Gastroesophageal sphincter (tissue), 4 donors: ENCODE results near the gene SVOPL. TPM values are rescaled to one million over a fixed set of nuclear protein-coding genes. Genes with fewer than 3 reads are reported as not detected.

ENCODE experiments used
- ATAC-seq: fragments of 150-250 bp; one replicate; pipeline ENCODE4 v1.9.1; 2016; ENCODE audit warnings: mild to moderate bottlenecking, moderate library complexity
- H3K27ac ChIP-seq, 4 donors: fragments of 200-600 bp; sonication (generic) in 3 of 4; 1 replicate in 3 of 4; 2 replicates in 1 of 4; pipeline ENCODE4 v1.5.1; 2016 to 2019
- H3K27me3 ChIP-seq: fragments of 200-600 bp; sonication (generic); one replicate; pipeline ENCODE4 v1.5.1; 2019
- H3K36me3 ChIP-seq, 2 donors: fragments of 200-600 bp; sonication (generic); one replicate each; pipeline ENCODE4 v1.5.1; 2019; ENCODE audit warnings: control low read depth in 1 of 2
- H3K4me1 ChIP-seq, 3 donors: fragments of 200-600 bp; sonication (generic); 1 replicate in 2 of 3; 2 replicates in 1 of 3; pipeline ENCODE4 v1.5.1; 2016 to 2019; ENCODE audit warnings: control low read depth in 2 of 3
- H3K4me3 ChIP-seq, 2 donors: fragments of 200-600 bp; sonication (generic); one replicate each; pipeline ENCODE4 v1.5.1; 2019; ENCODE audit warnings: mild to moderate bottlenecking in 1 of 2, moderate library complexity in 1 of 2
- H3K9me3 ChIP-seq, 3 donors: fragments of 200-600 bp; sonication (generic); one replicate each; pipeline ENCODE4 v1.5.1; 2017 to 2019; ENCODE audit warnings: control low read depth in 2 of 3
- EP300 ChIP-seq: sonication (generic); formaldehyde crosslinking; IDR thresholded peaks from one replicate; pipeline ENCODE4 v1.6.1; 2017; ENCODE audit warnings: antibody characterized with exemption, mild to moderate bottlenecking
- POLR2A ChIP-seq, 2 donors: fragments of 450-650 bp; IDR thresholded peaks; one replicate each; pipeline ENCODE4 v1.6.1; 2017; ENCODE audit warnings: antibody characterized with exemption in 2 of 2, mild to moderate bottlenecking in 2 of 2, moderate library complexity in 1 of 2
- POLR2AphosphoS5 ChIP-seq: sonication (generic); formaldehyde crosslinking; IDR thresholded peaks from one replicate; pipeline ENCODE4 v1.6.1; 2017; ENCODE audit warnings: antibody characterized with exemption
- WGBS, 2 donors: methylation state at CpG; one replicate each; pipeline ENCODE4 v1.1.5; 2018; ENCODE audit warnings: low coverage in 1 of 2; 5-methylcytosine and 5-hydroxymethylcytosine counted together
- total RNA-seq, 4 donors: library from RNA; depleted of rRNA; stranded (reverse); fragments of >200 nt; gene quantifications; one replicate each; pipeline ENCODE4 v1.1.0, GENCODE V29; 2016
- TF ChIP-seq, protein P1 (sequence below), 4 experiments: fragments of 200-600 bp in 2 of 4; fragments of 450-650 bp in 2 of 4; sonication (generic) in 1 of 4; IDR thresholded peaks; one replicate each; pipeline ENCODE4 v1.5.1; 2017 to 2019; ENCODE audit warnings: antibody characterized with exemption in 4 of 4, mild to moderate bottlenecking in 2 of 4, moderate library complexity in 2 of 4

Gene SVOPL
- total RNA-seq, 4 donors from 2014 or later: 0.08 TPM; not detected in 3

DNA sequence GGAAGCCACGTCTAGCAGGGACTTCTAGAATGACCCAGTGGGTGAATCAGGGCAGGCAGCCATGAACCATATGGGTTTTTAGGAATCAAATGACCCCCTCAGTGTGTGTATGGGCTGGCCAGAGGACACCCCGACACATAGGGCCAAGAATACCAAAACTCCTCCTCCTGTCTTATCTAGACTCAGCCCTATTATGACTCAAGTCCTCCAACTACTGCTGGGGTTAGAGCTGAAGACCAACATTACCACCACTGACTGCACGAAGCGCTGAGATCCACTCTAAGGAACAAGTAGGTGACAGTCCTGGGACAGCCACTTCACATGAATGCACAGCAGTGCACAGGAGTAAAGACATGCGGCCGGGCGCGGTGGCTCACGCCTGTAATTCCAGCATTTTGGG is 11.5 kb upstream of the SVOPL start:
- H3K36me3 ChIP-seq: no peaks in the 10 kb centered on the region
- peaks cover 10% of the 10 kb centered on the region for H3K27me3 ChIP-seq
- no peak overlapping the region for H3K27ac ChIP-seq
- no peak overlapping the region for H3K4me3 ChIP-seq
- no peaks in the 10 kb centered on the region for H3K4me1 ChIP-seq
- no peak for ATAC-seq
- H3K9me3 ChIP-seq: no peaks in the 10 kb centered on the region
- 78% methylated on average over 1 of the region's 9 CpGs; no CpG with 5 or more reads in 1 of the 2 donors for WGBS, 2 donors
- TF ChIP-seq POLR2AphosphoS5: no peak
- no peak for TF ChIP-seq POLR2A (IDR thresholded peaks at IDR 0.05)
- TF ChIP-seq EP300: no peak
- TF ChIP-seq, protein P1, sequence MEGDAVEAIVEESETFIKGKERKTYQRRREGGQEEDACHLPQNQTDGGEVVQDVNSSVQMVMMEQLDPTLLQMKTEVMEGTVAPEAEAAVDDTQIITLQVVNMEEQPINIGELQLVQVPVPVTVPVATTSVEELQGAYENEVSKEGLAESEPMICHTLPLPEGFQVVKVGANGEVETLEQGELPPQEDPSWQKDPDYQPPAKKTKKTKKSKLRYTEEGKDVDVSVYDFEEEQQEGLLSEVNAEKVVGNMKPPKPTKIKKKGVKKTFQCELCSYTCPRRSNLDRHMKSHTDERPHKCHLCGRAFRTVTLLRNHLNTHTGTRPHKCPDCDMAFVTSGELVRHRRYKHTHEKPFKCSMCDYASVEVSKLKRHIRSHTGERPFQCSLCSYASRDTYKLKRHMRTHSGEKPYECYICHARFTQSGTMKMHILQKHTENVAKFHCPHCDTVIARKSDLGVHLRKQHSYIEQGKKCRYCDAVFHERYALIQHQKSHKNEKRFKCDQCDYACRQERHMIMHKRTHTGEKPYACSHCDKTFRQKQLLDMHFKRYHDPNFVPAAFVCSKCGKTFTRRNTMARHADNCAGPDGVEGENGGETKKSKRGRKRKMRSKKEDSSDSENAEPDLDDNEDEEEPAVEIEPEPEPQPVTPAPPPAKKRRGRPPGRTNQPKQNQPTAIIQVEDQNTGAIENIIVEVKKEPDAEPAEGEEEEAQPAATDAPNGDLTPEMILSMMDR (IDR thresholded peaks at IDR 0.05): no peak

DNA sequence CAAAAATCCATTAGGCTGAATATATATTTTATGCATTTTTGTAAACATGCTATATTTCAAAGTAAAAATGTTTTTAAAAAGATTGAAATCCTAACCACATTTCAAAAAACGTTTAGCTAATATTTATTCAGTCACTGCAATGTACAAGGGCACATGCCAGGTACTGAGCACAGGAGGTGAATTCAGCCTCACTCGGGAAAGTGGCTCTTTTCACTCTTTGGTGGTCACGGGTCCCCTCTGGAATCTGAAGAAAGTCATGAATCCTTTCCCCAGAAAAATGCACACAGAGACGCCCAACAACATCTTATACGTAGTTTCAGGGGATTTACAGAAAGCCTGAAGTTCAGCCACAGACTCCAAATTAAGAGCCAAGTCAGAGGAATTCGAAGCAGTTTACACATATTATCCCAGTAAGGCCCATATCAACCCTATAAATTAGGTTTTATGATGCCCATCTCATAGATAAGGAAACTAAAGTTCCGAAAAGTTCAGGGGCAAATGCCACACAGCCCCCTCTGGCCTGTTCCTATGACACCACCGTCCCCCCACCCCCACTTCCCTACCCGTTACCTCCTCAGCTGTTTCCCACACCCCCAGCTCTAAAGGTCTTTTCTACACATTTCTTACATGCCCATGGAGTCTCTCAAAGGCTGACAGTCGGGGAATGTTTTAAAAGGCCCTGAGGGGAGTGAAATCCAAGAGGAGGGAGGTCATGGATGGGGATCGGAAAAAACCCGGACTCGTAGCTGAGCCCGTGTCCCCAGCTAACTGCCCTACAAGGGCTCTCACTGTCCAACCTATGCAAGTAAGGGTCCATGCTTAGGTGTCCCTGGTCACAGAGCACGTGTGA is 9.6 kb upstream of the SVOPL start:
- TF ChIP-seq EP300: no peak
- TF ChIP-seq POLR2AphosphoS5: no peak
- TF ChIP-seq, protein P1 (IDR thresholded peaks at IDR 0.05): no peak
- TF ChIP-seq POLR2A (IDR thresholded peaks at IDR 0.05): no peak
- Histone ChIP-seq H3K4me1 (no peaks in the 10 kb centered on the region), H3K4me3 (no peak overlapping the region), H3K9me3 (no peaks in the 10 kb centered on the region), H3K27ac (no peak overlapping the region), H3K36me3 (no peaks in the 10 kb centered on the region), H3K27me3 (peaks cover 10% of the 10 kb centered on the region)
- 72 to 80% methylated on average over 13 of the region's 15 CpGs for WGBS, 2 donors
- ATAC-seq: no peak

DNA sequence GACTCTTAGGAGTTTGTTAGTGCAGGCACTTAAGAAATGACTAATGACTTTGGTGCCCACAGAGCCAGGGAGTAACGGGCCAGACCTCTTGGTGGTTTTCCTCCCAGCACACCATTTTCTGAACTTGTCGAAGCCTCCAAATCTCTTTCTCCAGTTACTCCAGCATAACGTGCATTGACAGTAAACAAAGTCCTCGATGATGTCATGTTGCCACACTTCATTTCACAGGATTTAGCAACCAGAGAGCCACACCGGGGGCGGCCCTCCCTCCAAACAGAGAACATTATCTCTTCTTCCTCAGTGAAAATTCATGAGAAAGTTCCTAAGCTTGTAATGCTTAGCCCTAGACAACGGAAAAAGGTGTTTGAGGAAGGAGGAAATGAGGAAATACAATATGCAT is 4.0 kb upstream of the SVOPL start:
- no peaks in the 10 kb centered on the region for H3K9me3 ChIP-seq
- 47 to 69% methylated on average over 3 to 7 of the region's 7 CpGs for WGBS, 2 donors
- ATAC-seq: no peak

DNA sequence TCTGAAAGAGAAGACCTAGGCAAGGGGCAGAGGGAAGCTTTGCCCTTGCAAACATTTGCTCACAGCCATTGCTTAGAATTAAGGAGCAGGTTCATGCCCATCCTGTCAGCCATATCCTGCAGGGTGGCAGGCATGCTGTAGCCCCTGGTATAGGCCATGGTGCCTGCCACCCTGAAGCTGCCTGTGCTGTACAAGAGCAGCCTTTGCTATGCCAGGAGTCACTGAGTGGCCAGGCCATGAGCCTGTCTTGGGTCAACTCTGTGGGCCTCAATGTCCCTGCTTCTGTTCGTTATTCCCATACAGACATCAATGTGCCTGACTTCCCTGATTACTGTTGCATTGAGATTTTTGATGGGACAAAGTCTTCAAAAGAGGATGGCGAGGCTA is 368 bp upstream of the SVOPL start:
- Histone ChIP-seq H3K27me3 (no peaks in the 10 kb centered on the region), H3K4me3 (no peak overlapping the region), H3K4me1 (no peaks in the 10 kb centered on the region), H3K27ac (no peak overlapping the region), H3K36me3 (no peaks in the 10 kb centered on the region), H3K9me3 (no peaks in the 10 kb centered on the region)
- ATAC-seq: no peak
- 67 to 83% methylated on average over 1 to 2 of the region's 2 CpGs for WGBS, 2 donors
- no peak for TF ChIP-seq POLR2AphosphoS5
- TF ChIP-seq POLR2A (IDR thresholded peaks at IDR 0.05): no peak
- no peak for TF ChIP-seq EP300
- TF ChIP-seq, protein P1 (IDR thresholded peaks at IDR 0.05): no peak

More for the DNA sequence above, 4.0 kb upstream of the SVOPL start:
- Histone ChIP-seq H3K27me3 (no peaks in the 10 kb centered on the region), H3K36me3 (no peaks in the 10 kb centered on the region), H3K27ac (no peak overlapping the region), H3K4me1 (no peaks in the 10 kb centered on the region), H3K4me3 (no peak overlapping the region)
- TF ChIP-seq, protein P1 (IDR thresholded peaks at IDR 0.05): no peak
- TF ChIP-seq POLR2A (IDR thresholded peaks at IDR 0.05) (no peak), POLR2AphosphoS5 (no peak)

DNA sequence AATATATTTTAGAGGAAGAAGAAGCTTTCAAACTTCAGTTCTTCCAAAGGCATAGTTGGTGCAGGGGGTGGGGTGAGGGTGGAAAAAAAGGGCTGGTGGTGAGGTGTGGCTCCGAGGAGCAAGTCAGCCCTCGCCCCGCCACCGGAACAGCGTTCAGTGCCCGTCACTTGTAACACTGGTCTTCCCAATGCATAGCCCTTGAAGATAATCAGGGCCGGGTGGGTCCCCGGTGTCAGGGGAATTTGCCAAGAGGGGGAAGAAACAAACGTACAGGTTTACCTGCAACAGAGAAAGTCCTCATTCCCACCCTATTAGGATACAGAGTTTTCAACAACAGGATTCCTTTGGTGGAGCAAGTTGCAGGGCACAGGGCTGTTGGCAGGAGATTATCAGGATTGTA is 1.5 kb downstream of the SVOPL start:
- Histone ChIP-seq H3K36me3 (no peaks in the 10 kb centered on the region), H3K4me1 (no peaks in the 10 kb centered on the region), H3K4me3 (no peak overlapping the region), H3K27ac (no peak overlapping the region), H3K9me3 (no peaks in the 10 kb centered on the region), H3K27me3 (no peaks in the 10 kb centered on the region)
- no peak for ATAC-seq
- 88 to 91% methylated on average over 4 to 9 of the region's 9 CpGs for WGBS, 2 donors
- TF ChIP-seq EP300 (no peak), POLR2AphosphoS5 (no peak), POLR2A (IDR thresholded peaks at IDR 0.05) (no peak)
- TF ChIP-seq, protein P1 (IDR thresholded peaks at IDR 0.05): no peak
